HG03103 (cell line): ENCODE measurements around the gene SPEM1.

ENCODE experiments used
- ATAC-seq: cut with Tn5 transposase; IDR thresholded peaks from one replicate; pipeline ENCODE4 v1.9.1; 2021; ENCODE audit warnings: low read depth; ENCODE audit not compliant: unreplicated experiment

Gene SPEM1

DNA sequence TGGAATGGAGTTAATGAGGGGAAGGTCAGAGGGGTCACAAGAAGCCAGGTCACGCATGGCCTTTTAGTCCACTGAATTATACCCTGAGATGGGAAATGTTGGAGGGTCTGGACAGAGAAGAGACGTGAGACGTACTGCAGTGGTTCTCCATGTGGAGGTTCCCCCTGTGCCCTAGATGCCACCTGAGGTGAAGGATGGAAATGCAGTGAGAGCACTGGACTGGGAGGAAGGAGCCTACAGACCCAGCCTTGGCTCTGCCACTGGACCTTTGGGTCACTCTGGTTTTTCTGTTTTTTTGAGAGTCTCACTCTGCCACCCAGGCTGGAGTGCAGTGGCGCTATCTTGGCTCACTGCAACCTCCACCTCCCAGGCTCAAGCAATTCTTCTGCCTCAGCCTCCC lies 24.0 kb upstream of the SPEM1 start:
- no peak for ATAC-seq

DNA sequence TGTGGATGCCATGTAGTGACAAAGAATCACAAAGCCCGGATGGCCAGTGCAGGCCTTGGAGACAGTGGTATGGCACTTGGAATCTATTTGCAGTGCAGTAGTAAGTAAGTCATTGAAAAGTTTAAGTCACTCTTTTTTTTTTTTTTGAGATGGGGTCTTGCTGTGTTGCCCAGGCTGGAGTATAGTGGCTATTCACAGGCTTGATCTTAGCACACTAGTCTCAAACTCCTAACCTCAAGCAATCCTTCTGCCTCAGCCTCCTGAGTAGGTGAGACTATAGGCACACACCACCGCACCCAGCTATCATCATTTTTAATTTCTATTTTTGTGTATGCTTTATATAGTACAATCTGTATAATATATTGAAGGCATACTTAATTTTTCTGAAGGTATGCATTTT lies 21.5 kb upstream of the SPEM1 start:
- no peak for ATAC-seq

DNA sequence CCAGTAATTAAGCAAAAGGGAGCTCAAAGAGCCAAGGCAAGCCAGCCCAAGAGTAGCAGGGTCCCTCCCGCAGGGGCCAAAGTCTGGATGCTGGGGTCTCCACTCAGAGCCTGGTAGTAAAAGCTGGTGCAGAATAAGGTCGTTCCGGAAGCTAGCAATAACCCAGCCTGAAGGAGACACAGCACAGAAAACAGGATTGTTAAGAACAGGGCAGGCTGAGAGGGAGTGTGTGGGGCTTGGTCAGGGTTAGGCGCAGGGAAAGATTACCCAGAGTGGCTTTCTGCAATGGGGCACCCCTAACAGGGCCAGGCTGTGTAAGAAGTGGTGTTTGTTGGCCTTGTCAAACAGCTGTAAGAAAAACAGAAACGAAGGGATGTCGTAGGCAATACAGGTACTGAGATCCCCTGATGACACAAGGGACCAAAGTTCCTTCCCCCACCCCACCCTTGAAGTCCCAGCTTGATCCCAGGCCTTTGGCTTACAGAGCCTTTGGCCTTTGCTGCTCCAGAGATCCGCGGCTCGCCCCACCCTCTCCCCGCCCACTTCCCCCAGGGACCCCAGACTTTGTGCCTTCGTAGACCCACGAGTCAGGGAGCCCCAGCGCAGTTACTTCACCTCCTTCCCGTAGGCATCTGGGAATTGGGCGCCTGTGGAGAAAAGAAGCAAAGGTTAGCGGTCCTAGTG lies 16.9 kb upstream of the SPEM1 start:
- no peak for ATAC-seq

DNA sequence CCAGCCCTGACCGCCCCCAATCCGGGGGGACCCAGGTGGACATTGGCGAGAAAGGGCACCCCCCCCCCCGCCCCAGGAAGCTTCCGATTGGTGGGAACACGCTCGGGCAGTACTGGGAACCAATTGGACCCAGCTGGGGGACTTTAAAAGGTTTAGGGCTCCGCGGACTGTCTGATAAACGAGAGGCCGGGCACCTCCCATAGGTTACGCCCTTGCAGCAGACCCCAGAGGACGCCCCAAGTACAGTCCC lies 16.5 kb upstream of the SPEM1 start:
- no peak for ATAC-seq

DNA sequence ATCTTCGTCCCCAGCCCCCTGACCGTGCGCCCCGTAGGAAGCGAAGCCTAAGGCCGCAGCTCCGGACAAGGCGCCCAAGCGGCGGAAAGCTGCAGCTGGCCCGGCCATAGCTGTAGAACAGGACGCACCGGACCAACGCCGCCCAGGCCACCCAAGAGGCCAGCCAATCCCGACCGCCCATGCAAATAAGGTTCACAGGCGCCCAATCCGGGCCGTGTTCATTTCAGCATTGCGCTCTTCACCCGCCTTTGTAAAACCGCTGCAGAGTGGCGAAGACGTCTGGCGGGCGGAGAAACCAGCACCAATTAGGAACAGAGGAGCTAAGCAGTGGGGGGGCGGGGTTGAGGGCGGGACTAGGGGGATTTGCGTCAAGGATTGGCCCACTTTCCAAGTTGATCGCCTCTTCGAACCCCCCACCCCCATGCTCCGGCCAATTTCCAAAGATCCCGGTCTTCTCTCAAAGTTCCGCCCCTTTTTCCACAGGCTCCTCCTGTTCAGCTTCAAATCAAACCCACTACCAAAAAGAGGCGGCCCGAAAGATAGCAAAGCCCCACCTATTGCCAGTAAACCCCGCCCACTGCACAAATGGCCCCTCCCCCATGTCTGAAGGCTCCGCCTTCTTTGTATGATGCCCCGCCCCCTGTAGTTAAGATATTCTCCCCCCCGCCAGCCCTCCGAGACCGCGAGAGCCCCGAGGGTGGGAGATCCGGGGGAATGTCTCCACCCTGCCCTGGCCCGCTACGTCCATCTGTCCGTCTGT lies 16.0 kb upstream of the SPEM1 start, which contains the start of gene TMEM256:
TMEM256 (minus strand) TSS at position 121 of the 760 bp plus-strand sequence; CDS start at position 108, 13 bp downstream.
- peak; percentile 82 for ATAC-seq

DNA sequence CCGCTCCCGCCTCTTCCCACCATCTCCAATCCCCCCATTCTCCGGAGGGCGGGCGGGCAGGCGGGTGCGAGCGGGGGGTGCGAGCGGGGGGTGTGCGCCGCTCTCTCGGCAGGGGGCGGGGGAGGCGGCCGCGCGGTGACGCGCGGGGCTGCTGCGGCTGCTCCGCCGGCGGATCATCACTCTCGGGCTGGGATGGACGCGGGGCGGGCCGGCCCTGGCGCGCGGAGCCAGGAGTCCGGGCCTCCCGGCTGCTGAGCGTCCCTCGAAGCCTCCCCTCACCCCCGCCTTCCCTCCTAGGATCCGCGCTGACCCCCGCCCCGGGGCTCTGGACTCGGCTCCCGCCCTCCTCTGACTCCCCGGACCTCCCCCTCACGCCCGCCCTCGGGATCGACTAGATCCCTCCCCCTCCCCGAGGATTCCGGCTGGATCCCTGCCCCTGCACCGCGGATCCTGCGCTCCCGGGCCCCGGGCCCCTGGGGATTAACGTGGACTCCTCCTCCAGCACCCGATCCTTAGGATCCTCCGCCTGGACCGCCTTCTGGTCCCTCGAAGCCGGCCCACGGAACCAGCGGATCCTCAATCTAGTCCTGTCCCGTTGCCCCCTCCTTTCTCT lies 15.3 kb upstream of the SPEM1 start:
- ATAC-seq, result no peak

DNA sequence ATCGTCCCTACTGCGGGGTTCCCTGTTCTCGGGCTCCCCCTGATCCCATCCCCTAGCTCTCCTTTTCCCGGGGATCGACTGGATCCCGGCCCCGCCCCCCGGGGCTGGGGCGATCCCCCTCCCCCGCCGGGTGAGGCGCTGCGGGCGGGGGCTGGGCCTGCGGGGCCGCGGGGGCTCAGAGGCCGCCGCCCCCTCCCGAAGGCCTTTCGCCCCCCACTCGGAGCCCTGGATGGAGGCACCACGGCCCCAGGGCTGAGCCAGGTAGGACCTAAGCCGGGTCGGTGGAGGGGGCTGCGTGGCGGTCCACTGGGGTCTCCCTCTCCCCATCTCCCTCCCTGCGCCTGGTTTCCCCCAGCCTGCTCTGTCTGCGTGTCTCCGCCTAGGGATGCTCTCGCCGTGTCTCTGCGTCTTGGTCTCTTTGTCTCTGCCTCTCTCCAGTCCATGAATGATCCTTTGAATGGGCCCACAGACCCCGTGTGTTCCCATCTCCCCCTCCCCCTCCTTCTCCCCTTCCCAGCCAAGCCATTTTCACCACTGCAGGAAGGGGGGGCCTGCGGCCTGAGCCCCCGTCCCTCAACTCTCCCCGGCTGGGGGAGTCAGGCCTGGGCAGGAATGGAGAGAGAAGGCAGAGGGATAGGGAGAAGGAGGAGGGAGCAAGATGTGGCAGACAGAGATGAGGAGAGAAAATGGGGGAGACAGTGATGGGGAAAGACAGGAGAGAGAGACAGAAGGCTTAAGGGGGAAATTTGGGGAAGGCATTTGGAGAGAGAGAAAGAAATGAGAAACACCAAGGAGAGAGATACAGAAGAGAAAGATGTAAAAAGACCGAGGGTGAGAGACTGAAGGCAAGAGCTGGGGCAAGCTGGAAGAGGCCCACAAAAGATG lies 14.5 kb upstream of the SPEM1 start:
- ATAC-seq, result no peak

DNA sequence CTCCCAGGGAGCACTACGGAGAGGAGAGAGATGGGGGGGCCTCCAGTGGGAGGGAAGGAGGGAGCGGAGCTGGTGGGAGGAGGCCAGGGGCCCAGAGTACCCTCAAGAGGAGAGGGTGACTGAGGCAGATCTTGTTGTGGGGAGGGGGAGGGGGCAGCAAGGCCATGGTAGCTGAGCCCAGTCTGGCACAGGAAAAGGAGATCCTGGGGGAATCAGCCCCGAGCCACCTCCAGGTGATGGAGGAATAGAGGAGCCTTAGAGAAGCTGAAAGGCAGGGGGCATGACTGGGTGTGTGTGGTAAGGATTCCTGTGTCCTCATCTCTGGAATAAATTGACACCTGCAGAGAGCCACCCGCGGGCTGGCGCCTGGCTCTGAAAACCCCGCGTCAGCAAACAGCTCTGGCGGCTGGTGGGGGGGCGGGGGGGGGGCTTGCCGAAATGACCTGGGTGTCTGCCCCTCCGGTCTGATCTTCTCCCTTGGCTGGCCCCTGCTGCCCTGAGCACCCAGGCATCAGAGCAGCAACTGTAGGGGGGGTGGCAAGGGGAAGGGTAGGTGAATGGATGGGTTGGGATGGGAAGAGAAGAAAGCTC lies 13.8 kb upstream of the SPEM1 start:
- ATAC-seq, result no peak

DNA sequence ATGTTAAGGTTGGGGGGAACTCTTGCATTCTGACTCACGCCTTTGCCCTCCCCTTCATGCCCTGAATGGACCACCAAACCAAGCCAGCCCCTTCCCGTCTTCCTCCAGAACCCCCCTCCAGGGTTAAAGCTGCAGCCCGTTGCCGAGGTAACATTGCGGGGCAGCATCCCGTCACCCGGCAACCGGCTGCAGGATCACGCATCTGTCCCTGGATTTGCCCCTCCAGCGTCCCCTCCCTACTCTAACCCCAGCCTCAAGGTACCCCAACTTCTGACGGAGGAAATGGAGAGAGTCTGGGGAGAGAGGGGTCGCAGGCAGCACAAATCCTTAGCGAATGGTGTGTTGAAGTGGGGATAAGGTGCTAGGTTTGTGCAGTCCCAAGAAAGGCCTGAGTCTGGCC lies 13.0 kb upstream of the SPEM1 start:
- no peak for ATAC-seq

DNA sequence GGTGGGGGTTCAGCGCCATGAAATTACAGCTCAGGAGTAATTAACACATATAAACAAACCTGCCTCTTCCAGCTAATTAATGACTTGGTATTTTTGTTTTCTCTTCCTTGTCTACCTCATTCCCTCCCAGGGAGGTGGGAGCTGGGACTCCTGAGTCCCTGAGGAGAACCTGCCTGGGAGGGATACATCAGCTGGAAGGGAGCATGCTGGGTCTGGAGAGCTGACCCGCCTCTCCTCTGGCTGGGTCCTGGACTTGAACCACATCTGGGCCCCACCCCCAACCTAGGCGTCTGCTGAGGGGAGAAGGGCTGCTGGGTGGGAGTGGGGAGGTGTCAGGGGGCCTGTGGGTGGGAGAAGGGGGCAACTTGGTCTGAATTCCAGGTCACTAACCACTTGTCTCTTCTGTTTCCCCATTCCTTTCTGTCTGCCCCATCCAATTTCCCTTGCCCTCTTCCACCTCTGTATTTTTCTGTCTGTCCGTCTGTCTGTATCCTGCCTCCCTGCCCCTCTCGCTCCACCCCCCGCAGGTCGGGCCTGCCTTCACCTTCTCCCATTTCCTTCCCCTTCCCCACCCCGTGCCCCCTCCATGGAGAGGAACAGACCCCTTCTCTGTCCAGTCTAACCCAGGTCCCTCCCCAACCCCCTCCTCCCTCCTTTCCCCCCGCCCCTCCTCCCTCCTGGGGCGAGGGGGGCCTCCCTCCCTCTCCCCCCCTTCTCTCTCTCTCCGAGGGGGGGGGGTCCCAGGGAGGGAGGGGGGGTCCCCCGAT lies 12.5 kb upstream of the SPEM1 start, which contains the start of gene NLGN2:
NLGN2 (plus strand) TSS at position 361 of the 767 bp plus-strand sequence. CDS start 411 bp downstream, outside the sequence.
- ATAC-seq, result no peak

DNA sequence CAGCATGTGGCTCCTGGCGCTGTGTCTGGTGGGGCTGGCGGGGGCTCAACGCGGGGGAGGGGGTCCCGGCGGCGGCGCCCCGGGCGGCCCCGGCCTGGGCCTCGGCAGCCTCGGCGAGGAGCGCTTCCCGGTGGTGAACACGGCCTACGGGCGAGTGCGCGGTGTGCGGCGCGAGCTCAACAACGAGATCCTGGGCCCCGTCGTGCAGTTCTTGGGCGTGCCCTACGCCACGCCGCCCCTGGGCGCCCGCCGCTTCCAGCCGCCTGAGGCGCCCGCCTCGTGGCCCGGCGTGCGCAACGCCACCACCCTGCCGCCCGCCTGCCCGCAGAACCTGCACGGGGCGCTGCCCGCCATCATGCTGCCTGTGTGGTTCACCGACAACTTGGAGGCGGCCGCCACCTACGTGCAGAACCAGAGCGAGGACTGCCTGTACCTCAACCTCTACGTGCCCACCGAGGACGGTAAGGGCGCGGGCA lies 11.8 kb upstream of the SPEM1 start:
- ATAC-seq, result no peak

DNA sequence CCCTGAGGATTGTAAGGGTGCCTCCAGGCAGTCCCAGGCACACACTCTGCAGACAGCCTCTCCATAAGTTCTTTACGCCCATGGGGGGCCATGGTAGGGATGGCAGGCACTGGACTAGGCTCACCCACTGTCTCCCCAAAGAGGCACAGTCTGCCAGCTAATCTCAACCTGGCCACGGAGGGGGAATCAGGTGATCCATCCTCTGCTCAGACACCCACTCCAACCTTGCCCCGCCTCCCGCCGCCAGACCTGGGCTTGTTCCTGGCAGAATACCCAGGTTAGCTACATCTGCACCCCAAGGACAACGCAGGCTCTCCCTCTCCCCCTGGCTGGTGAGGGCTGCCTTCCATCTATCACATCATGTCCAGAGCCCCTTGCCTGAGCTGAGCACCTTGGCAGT lies 11.3 kb upstream of the SPEM1 start:
- ATAC-seq, result no peak

DNA sequence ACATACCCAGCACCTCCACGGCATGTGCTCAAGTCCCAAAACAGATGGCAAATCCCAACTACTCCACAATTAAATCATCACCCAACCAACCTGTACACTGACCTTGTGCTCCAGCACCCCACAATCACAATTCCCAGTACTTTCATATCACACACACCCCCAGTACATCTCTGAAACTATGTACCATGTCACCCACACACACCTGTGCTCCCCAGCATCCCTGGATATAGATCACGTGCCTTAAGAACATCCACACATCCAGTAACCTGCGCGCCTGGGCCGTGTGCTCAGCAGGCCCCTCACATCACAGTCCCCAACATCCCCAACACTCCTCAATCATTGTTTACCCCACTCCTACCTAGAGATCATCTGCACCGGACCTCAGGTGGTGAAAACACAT lies 10.4 kb upstream of the SPEM1 start:
- no peak for ATAC-seq

DNA sequence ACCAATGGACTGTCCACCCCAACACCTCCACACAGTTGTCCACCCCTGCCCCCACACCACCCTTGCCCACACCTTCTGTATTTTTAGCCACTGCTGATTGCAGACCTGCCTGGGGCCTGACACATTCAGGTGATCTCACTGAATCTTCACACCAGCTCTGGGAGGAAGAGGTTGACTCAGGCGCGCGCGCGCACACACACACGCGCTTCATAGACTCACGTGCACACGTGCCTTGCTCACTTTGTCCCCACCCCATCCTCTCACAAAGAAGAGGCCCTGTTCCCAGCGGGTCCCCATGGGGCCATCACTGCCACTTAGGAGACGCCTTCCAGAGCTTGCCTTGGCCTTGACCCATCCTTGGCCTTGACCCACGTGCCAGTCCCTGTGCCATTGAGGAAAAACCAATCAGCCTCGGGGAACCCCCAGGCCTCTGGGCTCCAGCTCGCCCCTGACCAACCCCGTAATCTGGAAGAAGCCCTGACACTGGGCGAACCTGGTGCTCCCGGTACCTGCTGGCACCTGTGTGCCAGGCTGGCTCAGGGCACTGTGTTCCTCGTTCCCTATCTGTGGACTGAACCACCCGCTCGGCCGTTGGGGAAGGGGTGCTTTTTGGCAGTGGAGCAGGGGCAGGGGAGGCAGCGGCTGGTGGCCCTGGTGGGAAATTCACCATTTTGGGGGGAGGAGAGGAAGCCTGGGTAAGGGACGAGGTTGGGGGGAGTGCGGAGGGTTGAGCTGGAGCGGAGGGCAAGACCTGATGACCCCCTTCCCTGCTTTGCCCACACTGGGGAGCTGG lies 9.3 kb upstream of the SPEM1 start:
- no peak for ATAC-seq

DNA sequence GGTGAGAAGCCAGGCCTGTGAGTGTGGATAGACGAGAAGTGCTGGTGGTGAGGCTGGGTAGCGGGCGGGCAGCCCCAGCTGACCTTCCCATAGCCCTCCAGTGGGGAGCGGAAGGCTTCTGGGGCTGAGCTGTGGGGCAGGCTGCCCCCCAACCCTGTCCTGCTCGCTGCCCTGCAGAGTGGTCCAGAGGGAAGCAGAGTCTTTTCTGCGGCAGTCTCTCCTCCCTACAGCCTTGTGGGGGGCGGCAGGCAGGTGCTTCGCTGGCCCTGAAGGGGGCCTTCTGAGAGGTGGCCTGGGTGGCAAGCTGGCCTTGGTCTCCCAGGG lies 8.7 kb upstream of the SPEM1 start:
- no peak for ATAC-seq

DNA sequence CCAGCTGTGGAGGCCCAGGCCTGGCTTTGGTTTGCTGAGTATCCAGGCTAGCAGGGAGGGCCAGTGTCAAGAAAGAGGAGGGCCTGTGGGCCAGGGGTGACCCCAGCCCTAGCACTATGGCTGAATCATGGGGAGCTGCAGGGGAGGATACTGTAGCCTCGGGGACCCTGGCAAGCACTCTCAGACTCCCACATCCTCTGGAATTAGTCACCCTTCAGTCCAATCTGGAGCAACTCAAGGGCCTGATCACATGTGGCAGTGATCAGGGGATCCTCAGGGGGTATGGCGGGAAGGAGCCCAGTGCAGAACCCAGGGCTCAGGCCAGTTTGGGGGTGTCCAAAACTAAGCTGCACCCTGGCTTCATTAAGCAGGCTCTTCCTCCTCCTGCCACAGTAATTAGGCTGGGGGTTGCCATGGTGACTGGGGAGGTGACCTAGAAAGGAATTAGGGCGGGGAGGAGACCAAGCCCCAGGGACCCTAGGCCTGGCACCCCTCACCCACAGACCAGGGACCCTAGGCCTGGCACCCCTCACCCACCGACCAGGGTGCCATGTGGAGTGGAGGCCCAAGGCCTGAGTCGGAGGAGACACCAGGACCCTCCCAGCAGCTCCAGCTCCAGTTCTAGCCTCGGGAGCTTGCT lies 6.7 kb upstream of the SPEM1 start:
- ATAC-seq, result no peak

DNA sequence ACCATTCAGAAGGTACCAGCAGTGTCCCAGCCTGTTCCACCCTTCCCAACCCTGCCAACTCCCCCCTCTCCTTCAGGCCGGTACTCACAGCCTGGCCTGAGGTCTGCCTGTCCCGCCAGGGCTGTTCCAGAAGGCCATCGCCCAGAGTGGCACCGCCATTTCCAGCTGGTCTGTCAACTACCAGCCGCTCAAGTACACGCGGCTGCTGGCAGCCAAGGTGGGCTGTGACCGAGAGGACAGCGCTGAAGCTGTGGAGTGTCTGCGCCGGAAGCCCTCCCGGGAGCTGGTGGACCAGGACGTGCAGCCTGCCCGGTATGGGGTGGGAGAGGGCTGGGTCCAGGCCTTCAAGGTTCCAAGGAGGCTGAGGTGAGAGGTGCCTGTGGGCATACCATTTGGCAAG lies 5.3 kb upstream of the SPEM1 start:
- ATAC-seq, result no peak

DNA sequence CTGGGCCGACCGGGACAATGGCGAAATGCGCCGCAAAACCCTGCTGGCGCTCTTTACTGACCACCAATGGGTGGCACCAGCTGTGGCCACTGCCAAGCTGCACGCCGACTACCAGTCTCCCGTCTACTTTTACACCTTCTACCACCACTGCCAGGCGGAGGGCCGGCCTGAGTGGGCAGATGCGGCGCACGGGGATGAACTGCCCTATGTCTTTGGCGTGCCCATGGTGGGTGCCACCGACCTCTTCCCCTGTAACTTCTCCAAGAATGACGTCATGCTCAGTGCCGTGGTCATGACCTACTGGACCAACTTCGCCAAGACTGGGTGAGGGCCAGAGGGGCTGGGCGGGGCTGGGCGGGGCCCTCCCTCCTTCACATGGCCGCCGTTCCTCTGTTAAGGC lies 4.3 kb upstream of the SPEM1 start:
- ATAC-seq, result no peak

DNA sequence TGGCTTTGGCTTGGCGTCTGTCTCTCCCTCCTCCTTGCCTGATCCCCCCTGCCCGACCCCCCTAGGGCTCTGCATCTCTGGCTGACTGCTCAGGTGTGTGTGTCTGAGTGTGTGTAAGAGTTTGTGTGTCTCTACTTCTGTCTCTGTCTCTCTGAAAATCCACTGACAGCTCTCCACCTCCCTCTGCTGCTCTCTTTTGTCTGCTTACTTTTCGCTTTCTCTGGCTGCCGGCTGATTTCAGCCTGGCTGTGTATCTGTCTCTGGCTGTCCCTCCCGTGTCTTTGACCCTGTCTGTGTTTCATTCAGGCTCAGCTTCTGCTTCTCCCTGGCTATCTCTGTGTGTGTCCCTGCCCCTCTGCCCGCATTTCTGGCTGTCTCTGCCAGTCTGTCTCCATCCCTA lies 3.8 kb upstream of the SPEM1 start:
- ATAC-seq, result no peak
